ENCODE data around the gene CCDC71.

The CCDC71 gene

DNA sequence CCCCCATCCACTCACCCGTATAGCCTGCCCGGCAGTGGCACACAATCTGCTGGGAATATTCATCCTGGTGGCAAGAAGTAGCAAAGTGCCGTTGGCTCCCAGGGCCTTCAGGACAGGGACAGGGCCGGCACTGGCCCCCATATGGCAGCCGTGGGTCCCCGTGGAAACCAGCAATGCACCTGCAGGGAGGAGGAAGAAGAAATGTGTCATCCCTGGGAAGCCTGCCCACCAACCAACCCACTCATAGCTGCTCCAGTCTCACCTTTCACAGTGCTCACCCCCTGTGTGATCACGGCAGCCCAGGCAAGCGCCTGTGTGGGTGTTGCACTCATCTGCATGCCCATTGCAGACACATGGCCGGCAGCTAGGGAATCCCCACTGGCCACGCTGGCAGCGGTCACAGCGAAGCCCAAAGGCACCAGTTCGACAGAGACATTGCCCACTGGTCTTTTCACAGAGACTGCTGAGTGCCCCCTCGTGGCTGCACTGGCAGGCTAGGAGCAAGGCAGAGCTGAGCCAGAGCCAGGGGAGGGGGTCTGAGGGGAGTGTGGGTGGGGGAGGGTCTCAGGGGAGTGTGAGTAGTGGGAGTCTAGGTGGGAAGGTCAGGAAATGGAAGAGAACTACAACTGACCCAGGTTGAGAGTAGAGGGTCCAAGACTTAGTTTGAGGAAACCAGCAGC, 41.0 kb downstream of the CCDC71 start:
- no peak for FAIRE-seq

DNA sequence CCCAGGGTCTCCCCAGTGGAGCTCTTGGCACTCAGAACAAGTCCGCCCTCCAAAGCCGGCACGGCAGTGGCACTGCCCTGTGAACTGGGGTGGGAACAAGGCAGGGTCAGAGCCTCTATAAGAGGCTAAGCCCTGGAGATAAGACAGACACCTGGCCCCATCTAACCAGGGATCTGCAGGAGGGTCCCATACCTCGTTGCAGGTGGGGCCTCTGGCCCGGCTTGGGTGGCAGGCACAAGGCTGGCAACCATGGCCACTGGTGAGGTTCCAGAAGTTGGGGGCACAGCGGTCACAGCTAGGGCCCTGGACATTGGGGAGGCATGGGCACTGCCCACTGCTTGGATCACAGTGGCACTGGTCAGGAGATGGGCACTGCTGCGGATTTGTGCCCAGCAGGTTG, 41.9 kb downstream of the CCDC71 start:
- FAIRE-seq: no peak

GRCh38 chr3:49123687-49124086, 42.4 kb downstream of the CCDC71 start:
- no peak for FAIRE-seq

DNA sequence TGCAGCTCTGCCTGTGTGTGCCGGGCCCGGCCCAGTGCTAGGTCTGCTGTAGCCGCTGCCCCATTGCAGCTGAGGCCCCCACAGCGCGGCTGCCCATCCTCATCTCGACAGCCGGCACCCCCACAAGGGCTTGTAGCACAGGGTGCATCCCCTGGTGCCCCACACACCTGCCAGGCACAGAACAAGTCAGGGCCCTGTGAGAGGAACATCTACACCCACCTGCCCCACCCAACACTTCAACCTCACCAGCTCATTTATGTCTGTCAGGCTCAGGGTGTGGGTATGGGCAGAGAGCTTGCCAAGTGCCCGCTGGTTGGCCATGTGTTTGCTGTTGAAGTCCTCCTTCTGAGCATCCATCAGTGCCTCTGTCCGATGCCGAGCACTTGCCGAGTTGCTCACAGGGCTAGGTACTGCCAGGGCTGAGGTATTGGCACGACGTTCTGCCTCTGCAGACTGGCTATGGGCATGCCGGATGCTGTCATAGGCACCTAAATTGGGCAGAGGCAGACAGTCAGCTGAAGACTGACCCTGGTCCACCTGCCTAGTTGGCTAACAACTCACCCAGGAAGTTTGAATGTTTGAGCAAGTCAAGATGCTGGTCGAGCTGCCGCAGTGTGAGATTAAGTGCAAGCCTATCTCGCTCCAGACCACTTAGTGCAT, 43.1 kb downstream of the CCDC71 start:
- no peak for FAIRE-seq

DNA sequence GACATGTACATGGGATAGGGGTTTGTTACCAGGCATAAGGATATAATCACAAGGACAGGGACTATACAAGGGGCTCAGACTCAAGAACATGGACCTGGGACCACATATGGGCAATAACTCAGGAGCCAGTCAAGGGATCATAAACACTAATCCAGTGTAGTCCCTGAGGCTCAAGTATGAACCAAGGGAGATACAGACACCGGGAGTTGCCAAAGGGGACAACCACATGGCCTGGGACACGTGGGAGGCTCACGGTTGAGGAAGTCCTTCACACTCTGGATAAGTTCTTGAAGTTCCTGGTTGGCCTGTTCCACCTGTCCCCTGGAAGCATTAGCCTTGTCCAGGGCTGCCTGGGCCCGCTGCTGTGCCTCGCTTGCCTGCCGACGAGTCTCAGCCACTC, 43.7 kb downstream of the CCDC71 start:
- no peak for FAIRE-seq

GRCh38 chr3:49122022-49122421, 44.1 kb downstream of the CCDC71 start:
- FAIRE-seq: no peak

- FAIRE-seq: no peak
Observed at GRCh38 chr3:49121132-49121736, 44.9 kb downstream of the CCDC71 start.

- peak; percentile 32 for FAIRE-seq
Observed at GRCh38 chr3:49120438-49121131, 45.5 kb downstream of the CCDC71 start, which contains the start of gene USP19. Gene USP19, minus strand, starts transcription at chr3:49120823. Its CDS starts 1,678 bp downstream, at chr3:49119145.

- FAIRE-seq: no peak
Observed at GRCh38 chr3:49120096-49120437, 46.1 kb downstream of the CCDC71 start.

DNA sequence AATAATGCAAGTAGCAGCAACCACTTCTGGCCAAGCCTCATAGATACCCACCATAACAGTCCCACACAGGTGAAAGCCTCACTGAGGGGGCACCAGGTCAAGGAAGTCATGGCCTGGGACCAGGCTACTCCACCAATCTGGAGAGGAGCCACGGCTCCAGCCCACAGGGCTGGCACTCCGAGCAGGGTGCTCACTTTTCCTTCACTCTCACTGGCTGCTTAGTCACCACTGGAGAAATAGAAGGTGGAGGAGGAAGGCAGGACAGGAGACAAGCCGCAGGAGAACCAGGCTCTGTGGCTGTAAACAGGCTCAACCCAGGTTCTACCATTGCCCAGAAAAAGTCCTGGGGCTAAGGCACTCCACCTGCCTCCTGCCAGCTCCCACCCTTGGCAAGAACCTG, 46.7 kb downstream of the CCDC71 start:
- FAIRE-seq: no peak

- FAIRE-seq: no peak
Observed at GRCh38 chr3:49119036-49119435, 47.1 kb downstream of the CCDC71 start.

All from TTC549 (cell line).